IMR-90 (cell line): ENCODE data around the gene PLCG1. TPM values are rescaled to one million over a fixed set of nuclear protein-coding genes. Genes with fewer than 3 reads are reported as not detected.

ENCODE experiments used
- ATAC-seq: fragments of 200-7000 bp; cut with Tn5 transposase; 2 replicates; pipeline ENCODE4 v1.9.1; 2020; ENCODE audit warnings: low read depth, mild to moderate bottlenecking, moderate library complexity
- BruUV-seq: library from RNA; stranded (reverse); fragments of 400-500 nt; replicated peaks from 2 replicates; lab custom pipeline; 2021; lab: Mats Ljungman, UMichigan
- CTCF ChIA-PET: fragments of 300-600 bp; formaldehyde crosslinking; extraction: SDS; loops from one replicate; lab custom pipeline; 2021; ENCODE audit warnings: antibody characterized with exemption; lab: Yijun Ruan, JAX
- POLR2A ChIA-PET: fragments of 300-600 bp; sonication (Branson Sonifier 250); formaldehyde crosslinking; loops from one replicate; lab custom pipeline; 2022; ENCODE audit warnings: antibody characterized with exemption; ENCODE audit not compliant: unreplicated experiment; lab: Charles Lee
- DNase-seq: peaks from one replicate; pipeline ENCODE4 v3.0.0; 2013
- H2AFZ ChIP-seq: replicated peaks from 2 replicates; pipeline ENCODE3; 2013; ENCODE audit warnings: low read length, mild to moderate bottlenecking; ENCODE audit not compliant: poor library complexity
- H2AK5ac ChIP-seq: 2 replicates; pipeline ENCODE4 v1.6.1; 2013; ENCODE audit warnings: low read depth, low read length, inconsistent platforms
- H2AK9ac ChIP-seq: replicated peaks from 2 replicates; pipeline ENCODE3; 2013; ENCODE audit warnings: mild to moderate bottlenecking, low read depth, low read length, moderate library complexity; ENCODE audit not compliant: poor library complexity
- H2BK120ac ChIP-seq: 2 replicates; pipeline ENCODE4 v1.6.1; 2013; ENCODE audit warnings: low read depth, low read length, inconsistent platforms
- H2BK15ac ChIP-seq: 3 replicates; pipeline ENCODE4 v1.6.1; 2013; ENCODE audit warnings: low read depth, low read length, inconsistent platforms
- H2BK20ac ChIP-seq: 2 replicates; pipeline ENCODE4 v1.6.1; 2013; ENCODE audit warnings: low read depth, mild to moderate bottlenecking, inconsistent platforms, low read length, moderate library complexity
- H2BK5ac ChIP-seq: 2 replicates; pipeline ENCODE4 v1.6.1; 2013; ENCODE audit warnings: mild to moderate bottlenecking, low read depth, low read length, inconsistent platforms; ENCODE audit not compliant: poor library complexity, severe bottlenecking
- H3K14ac ChIP-seq: replicated peaks from 2 replicates; pipeline ENCODE4 v1.6.1; 2013; ENCODE audit warnings: low read depth, low read length, inconsistent platforms
- H3K18ac ChIP-seq: 2 replicates; pipeline ENCODE4 v1.6.1; 2013; ENCODE audit warnings: low read depth, low read length, control low read depth
- H3K23ac ChIP-seq: 2 replicates; pipeline ENCODE4 v1.6.1; 2013; ENCODE audit warnings: low read depth, low read length, inconsistent platforms
- H3K27ac ChIP-seq: 2 replicates; pipeline ENCODE4 v1.5.1; 2013; ENCODE audit warnings: mild to moderate bottlenecking, control low read depth, low read length; ENCODE audit not compliant: insufficient read depth
- H3K27me3 ChIP-seq: 2 replicates; pipeline ENCODE4 v1.6.1; 2013; ENCODE audit warnings: low read length; ENCODE audit not compliant: control insufficient read depth, insufficient read depth
- H3K36me3 ChIP-seq: 2 replicates; pipeline ENCODE4 v1.6.1; 2013; ENCODE audit warnings: low read length, mixed read lengths; ENCODE audit not compliant: control insufficient read depth, insufficient read depth
- H3K4ac ChIP-seq: 2 replicates; pipeline ENCODE4 v1.6.1; 2013; ENCODE audit warnings: low read depth, low read length, inconsistent platforms
- H3K4me1 ChIP-seq: 2 replicates; pipeline ENCODE4 v1.6.1; 2013; ENCODE audit warnings: low read length, mixed read lengths; ENCODE audit not compliant: control insufficient read depth, insufficient read depth
- H3K4me2 ChIP-seq: 2 replicates; pipeline ENCODE4 v1.6.1; 2013; ENCODE audit warnings: low read depth, mild to moderate bottlenecking, control low read depth, low read length, moderate library complexity
- H3K4me3 ChIP-seq: 2 replicates; pipeline ENCODE4 v1.5.1; 2013; ENCODE audit warnings: low read depth, mild to moderate bottlenecking, control low read depth, low read length, moderate library complexity; ENCODE audit not compliant: insufficient read depth
- H3K56ac ChIP-seq: 2 replicates; pipeline ENCODE4 v1.6.1; 2013; ENCODE audit warnings: low read length, inconsistent platforms; ENCODE audit not compliant: insufficient read depth; ENCODE audit errors: extremely low read depth
- H3K79me1 ChIP-seq, 2 experiments: 2 replicates each; pipeline ENCODE4 v1.6.1; 2013; ENCODE audit warnings: low read length in 2 of 2, inconsistent platforms in 1 of 2, low read depth in 1 of 2
- H3K9ac ChIP-seq: 2 replicates; pipeline ENCODE4 v1.6.1; 2013; ENCODE audit warnings: low read depth, low read length, control low read depth
- H3K9me1 ChIP-seq: 2 replicates; pipeline ENCODE4 v1.6.1; 2013; ENCODE audit warnings: low read length, inconsistent platforms; ENCODE audit not compliant: insufficient read depth
- H3K9me3 ChIP-seq: 2 replicates; pipeline ENCODE4 v1.6.1; 2013; ENCODE audit warnings: low read length; ENCODE audit not compliant: control insufficient read depth, insufficient read depth
- H4K20me1 ChIP-seq: 2 replicates; pipeline ENCODE4 v1.6.1; 2013; ENCODE audit warnings: low read length, inconsistent platforms; ENCODE audit not compliant: insufficient read depth
- H4K5ac ChIP-seq: 2 replicates; pipeline ENCODE4 v1.6.1; 2013; ENCODE audit warnings: mild to moderate bottlenecking, low read depth, low read length, control low read depth
- H4K8ac ChIP-seq, 2 experiments: 2 replicates each; pipeline ENCODE4 v1.6.1; 2013; ENCODE audit warnings: low read depth in 2 of 2, low read length in 2 of 2, control low read depth in 1 of 2, inconsistent platforms in 1 of 2
- H4K91ac ChIP-seq: 2 replicates; pipeline ENCODE4 v1.6.1; 2013; ENCODE audit warnings: low read depth, low read length, inconsistent platforms; ENCODE audit not compliant: insufficient read depth
- BHLHE40 ChIP-seq: fragments of 150-350 bp; IDR thresholded peaks from 2 replicates; pipeline ENCODE4 v1.6.1; 2016; ENCODE audit warnings: mild to moderate bottlenecking, low read depth, low read length
- CEBPB ChIP-seq: IDR thresholded peaks from 2 replicates; pipeline ENCODE4 v1.6.1; 2012; ENCODE audit warnings: low read depth, low read length, improper control_type of control experiment
- FOS ChIP-seq: fragments of 150-350 bp; IDR thresholded peaks from 2 replicates; pipeline ENCODE4 v1.6.1; 2016; ENCODE audit warnings: low read depth, low read length
- MAFK ChIP-seq: IDR thresholded peaks from 2 replicates; pipeline ENCODE4 v1.6.1; 2012; ENCODE audit warnings: low read depth, low read length, improper control_type of control experiment
- MAZ ChIP-seq: IDR thresholded peaks from 2 replicates; pipeline ENCODE4 v1.6.1; 2012; ENCODE audit warnings: low read depth, mild to moderate bottlenecking, low read length, improper control_type of control experiment, moderate library complexity, borderline replicate concordance
- MXI1 ChIP-seq: IDR thresholded peaks from 2 replicates; pipeline ENCODE4 v1.6.1; 2012; ENCODE audit warnings: low read depth, mild to moderate bottlenecking, low read length, moderate library complexity, borderline replicate concordance
- NFE2L2 ChIP-seq: fragments of 150-350 bp; IDR thresholded peaks from 2 replicates; pipeline ENCODE4 v1.6.1; 2016; ENCODE audit warnings: low read depth, mild to moderate bottlenecking, low read length
- RAD21 ChIP-seq: IDR thresholded peaks from 2 replicates; pipeline ENCODE4 v1.6.1; 2012; ENCODE audit warnings: low read length, improper control_type of control experiment
- RCOR1 ChIP-seq: IDR thresholded peaks from 2 replicates; pipeline ENCODE4 v1.6.1; 2012; ENCODE audit warnings: mild to moderate bottlenecking, low read length, improper control_type of control experiment; ENCODE audit not compliant: insufficient replicate concordance
- RFX5 ChIP-seq: IDR thresholded peaks from 2 replicates; pipeline ENCODE4 v1.8.0; 2012; ENCODE audit warnings: low read depth, mild to moderate bottlenecking, low read length, moderate library complexity
- WGBS, 2 experiments: methylation state at CpG; one replicate each; pipeline versions ENCODE4 v1.1.5 to v1.1.7; 2013; ENCODE audit warnings: missing lambda C conversion rate in 2 of 2; ENCODE audit not compliant: insufficient read length in 1 of 2; ENCODE audit errors: extremely low coverage in 2 of 2; 5-methylcytosine and 5-hydroxymethylcytosine counted together
- dilution Hi-C: fragments of 300-500 bp; cut with HindIII; formaldehyde crosslinking; loops from one replicate; pipeline ENCODE4 v1.14.3; 2018; ENCODE audit warnings: low sequenced_read_pairs; ENCODE audit not compliant: unreplicated experiment
- in situ Hi-C: fragments of 300-500 bp; cut with MboI; formaldehyde crosslinking; loops from 3 replicates; pipeline ENCODE4 v1.14.3; 2019; ENCODE audit warnings: low sequenced_read_pairs, inconsistent platforms, mixed read lengths
- intact Hi-C: fragments of 100-400 bp; cut with micrococcal nuclease; formaldehyde crosslinking; loops from 2 replicates; pipeline ENCODE4 v1.10.0; 2022
- polyA plus RNA-seq, 3 experiments: library from polyadenylated mRNA; depleted of rRNA; stranded (reverse); fragments of >200 nt; gene quantifications; 2 replicates each; pipeline ENCODE4 v1.2.3, GENCODE V29; 2012; ENCODE audit warnings: low replicate concordance in 1 of 3
- total RNA-seq: library from RNA; depleted of rRNA; stranded (reverse); fragments of >200 nt; gene quantifications from 2 replicates; pipeline ENCODE4 v1.2.3, GENCODE V29; 2012
- TF ChIP-seq, protein P1 (sequence below): fragments of 150-350 bp; IDR thresholded peaks from 2 replicates; pipeline ENCODE4 v1.6.1; 2016; ENCODE audit warnings: low read depth, mild to moderate bottlenecking, low read length, moderate library complexity, borderline replicate concordance
- TF ChIP-seq, protein P2 (sequence below): conservative IDR thresholded peaks from 2 replicates; pipeline ENCODE4 v1.5.1; 2012; ENCODE audit warnings: mild to moderate bottlenecking, low read depth, low read length, improper control_type of control experiment
- TF ChIP-seq, protein P3 (sequence below): fragments of 150-350 bp; IDR thresholded peaks from 2 replicates; pipeline ENCODE4 v1.6.1; 2017; ENCODE audit warnings: mild to moderate bottlenecking, antibody characterized with exemption, low read length, low read depth

The PLCG1 gene
- total and polyA plus RNA-seq, 2 of the 4 experiments (the other 2 are of a cell fraction) = 59.1 to 69.1 TPM

DNA sequence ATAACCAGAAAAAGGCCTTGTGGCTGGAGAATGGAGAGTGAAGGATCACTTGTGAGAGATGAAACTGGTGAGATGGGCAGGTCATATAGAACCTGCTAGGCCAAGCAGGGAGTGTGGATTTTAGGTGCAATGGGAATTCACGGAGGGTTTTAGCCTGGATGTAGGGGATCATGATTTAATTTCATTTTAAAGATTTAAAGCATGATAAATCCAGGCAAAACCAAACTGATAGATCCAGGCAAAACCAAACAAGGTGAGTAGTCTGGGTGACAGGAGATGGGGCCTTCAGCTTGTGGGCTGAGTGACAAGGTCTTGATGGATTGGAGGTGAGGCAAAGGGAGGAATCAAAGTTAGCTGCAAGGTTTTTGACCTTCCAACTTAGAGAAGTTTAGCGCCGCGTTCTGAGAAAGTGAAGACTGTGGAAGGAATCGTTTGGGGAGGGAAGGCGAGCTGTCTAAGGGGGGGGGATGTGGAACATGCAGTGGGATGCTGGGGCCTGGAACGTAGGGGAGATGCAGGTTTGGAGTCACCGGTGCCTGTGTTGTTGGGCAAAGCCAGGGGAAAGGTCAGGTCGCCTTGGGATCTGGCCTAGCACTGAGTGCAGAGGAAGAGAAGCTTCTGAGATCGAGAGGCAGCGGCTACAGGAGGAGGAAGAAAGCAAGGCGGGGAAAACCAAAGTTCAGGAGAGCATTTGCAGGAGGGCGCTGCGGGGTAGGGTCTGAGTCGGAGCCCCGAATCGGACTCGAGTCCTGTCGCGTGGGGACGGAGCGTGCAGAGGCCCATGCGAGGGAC, 1.3 kb upstream of the PLCG1 start:
- peak overlapping the region; percentile 98 for H3K4me3 ChIP-seq
- H3K9ac ChIP-seq = peak overlapping the region; percentile 80
- peak overlapping the region; percentile 41 for H2BK5ac ChIP-seq
- no peak overlapping the region for H2BK20ac ChIP-seq
- peak overlapping the region; percentile 98 for H2AFZ ChIP-seq
- no peak overlapping the region; the same call in 2 of the 3 replicates for H2BK15ac ChIP-seq
- peaks cover 28% of the 10 kb centered on the region for H4K20me1 ChIP-seq
- H3K4me2 ChIP-seq = peak overlapping the region; percentile 96
- H3K23ac ChIP-seq = peak overlapping the region; percentile 18; the same call in 1 of the 2 replicates
- dilution Hi-C loops (no loop called here), in situ Hi-C loops (no loop called here), intact Hi-C loops (loop anchor here (1.0 to 5.0 kb wide), 3 partner anchors 191 to 556 kb away; partner anchors contain the start of gene LPIN3)
- H2AK5ac ChIP-seq = peak overlapping the region; percentile 53; the same call in 1 of the 2 replicates
- POLR2A ChIA-PET = no interaction called here
- H3K27ac ChIP-seq = peak overlapping the region; percentile 79
- peak overlapping the region; percentile 92 for H2AK9ac ChIP-seq
- H2BK120ac ChIP-seq = 0 out of 2 replicates have a peak overlapping the region, but pooled peaks have one; percentile 14
- H3K36me3 ChIP-seq = no peaks in the 10 kb centered on the region
- CTCF ChIA-PET = interaction anchor here (0.6 to 2.0 kb wide), 3 partner anchors 191 to 275 kb away, joined by 3 to 9 read pairs (median 4); partner anchors contain the start of gene LPIN3
- H4K8ac ChIP-seq = peak overlapping the region; percentile 80 to 87
- peak overlapping the region; percentile 17; the same call in 1 of the 2 replicates for H3K14ac ChIP-seq
- 39% methylated on average over 22 of the region's 23 CpGs; no CpG with 5 or more reads in 1 of the 2 experiments for WGBS, 2 experiments
- 0 out of 2 replicates have a peak overlapping the region, but pooled peaks have one; percentile 5 for H3K18ac ChIP-seq
- ATAC-seq (no peak), DNase-seq (no peak)
- H3K9me1 ChIP-seq = peaks cover 25% of the 10 kb centered on the region
- no peaks in the 10 kb centered on the region for H3K9me3 ChIP-seq
- no TSS peak for BruUV-seq
- peaks cover 9 to 33% of the 10 kb centered on the region in 2 experiments; a peak in 3 of 4 replicates for H3K79me1 ChIP-seq
- H4K5ac ChIP-seq = peak overlapping the region; percentile 76
- H3K4ac ChIP-seq = peak overlapping the region; percentile 69; the same call in 1 of the 2 replicates
- peak overlapping the region; percentile 29 for H4K91ac ChIP-seq
- peaks cover 16% of the 10 kb centered on the region for H3K4me1 ChIP-seq
- H3K27me3 ChIP-seq = no peaks in the 10 kb centered on the region
- H3K56ac ChIP-seq = no peak overlapping the region; the same call in 1 of the 2 replicates
- no peak for TF ChIP-seq MAZ
- TF ChIP-seq, protein P1, sequence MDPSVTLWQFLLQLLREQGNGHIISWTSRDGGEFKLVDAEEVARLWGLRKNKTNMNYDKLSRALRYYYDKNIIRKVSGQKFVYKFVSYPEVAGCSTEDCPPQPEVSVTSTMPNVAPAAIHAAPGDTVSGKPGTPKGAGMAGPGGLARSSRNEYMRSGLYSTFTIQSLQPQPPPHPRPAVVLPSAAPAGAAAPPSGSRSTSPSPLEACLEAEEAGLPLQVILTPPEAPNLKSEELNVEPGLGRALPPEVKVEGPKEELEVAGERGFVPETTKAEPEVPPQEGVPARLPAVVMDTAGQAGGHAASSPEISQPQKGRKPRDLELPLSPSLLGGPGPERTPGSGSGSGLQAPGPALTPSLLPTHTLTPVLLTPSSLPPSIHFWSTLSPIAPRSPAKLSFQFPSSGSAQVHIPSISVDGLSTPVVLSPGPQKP = no peak
- TF ChIP-seq RAD21 = no peak
- no peak for TF ChIP-seq CEBPB
- TF ChIP-seq RCOR1 = no peak
- TF ChIP-seq MAFK = no peak
- TF ChIP-seq, protein P2, sequence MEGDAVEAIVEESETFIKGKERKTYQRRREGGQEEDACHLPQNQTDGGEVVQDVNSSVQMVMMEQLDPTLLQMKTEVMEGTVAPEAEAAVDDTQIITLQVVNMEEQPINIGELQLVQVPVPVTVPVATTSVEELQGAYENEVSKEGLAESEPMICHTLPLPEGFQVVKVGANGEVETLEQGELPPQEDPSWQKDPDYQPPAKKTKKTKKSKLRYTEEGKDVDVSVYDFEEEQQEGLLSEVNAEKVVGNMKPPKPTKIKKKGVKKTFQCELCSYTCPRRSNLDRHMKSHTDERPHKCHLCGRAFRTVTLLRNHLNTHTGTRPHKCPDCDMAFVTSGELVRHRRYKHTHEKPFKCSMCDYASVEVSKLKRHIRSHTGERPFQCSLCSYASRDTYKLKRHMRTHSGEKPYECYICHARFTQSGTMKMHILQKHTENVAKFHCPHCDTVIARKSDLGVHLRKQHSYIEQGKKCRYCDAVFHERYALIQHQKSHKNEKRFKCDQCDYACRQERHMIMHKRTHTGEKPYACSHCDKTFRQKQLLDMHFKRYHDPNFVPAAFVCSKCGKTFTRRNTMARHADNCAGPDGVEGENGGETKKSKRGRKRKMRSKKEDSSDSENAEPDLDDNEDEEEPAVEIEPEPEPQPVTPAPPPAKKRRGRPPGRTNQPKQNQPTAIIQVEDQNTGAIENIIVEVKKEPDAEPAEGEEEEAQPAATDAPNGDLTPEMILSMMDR = no peak
- TF ChIP-seq, protein P3, sequence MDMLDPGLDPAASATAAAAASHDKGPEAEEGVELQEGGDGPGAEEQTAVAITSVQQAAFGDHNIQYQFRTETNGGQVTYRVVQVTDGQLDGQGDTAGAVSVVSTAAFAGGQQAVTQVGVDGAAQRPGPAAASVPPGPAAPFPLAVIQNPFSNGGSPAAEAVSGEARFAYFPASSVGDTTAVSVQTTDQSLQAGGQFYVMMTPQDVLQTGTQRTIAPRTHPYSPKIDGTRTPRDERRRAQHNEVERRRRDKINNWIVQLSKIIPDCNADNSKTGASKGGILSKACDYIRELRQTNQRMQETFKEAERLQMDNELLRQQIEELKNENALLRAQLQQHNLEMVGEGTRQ = no peak
- TF ChIP-seq BHLHE40 = no peak
- no peak for TF ChIP-seq FOS
- TF ChIP-seq MXI1 = no peak
- no peak for TF ChIP-seq NFE2L2
- TF ChIP-seq RFX5 = no peak
